Mucosa of rectum (tissue), 2 donors: Measurements from ENCODE around the gene PIGB.
"Not testable (repeated sequence)": the region's sequence is repeated elsewhere in the genome, so short reads cannot be mapped to it uniquely, and the experiment has no call there.

ENCODE experiments used
- H3K27ac ChIP-seq, 2 donors: one replicate each; pipeline ENCODE4 v1.7.0; 2013; ENCODE audit warnings: inconsistent platforms in 2 of 2, low read depth in 2 of 2, low read length in 2 of 2
- H3K27me3 ChIP-seq, 2 donors: one replicate each; pipeline ENCODE4 v1.7.0; 2013; ENCODE audit warnings: low read length in 2 of 2; ENCODE audit not compliant: control insufficient read depth in 2 of 2, insufficient read depth in 2 of 2
- H3K36me3 ChIP-seq, 2 donors: one replicate each; pipeline ENCODE4 v1.7.0; 2013; ENCODE audit warnings: low read length in 2 of 2; ENCODE audit not compliant: control insufficient read depth in 2 of 2, insufficient read depth in 2 of 2
- H3K4me1 ChIP-seq, 2 donors: one replicate each; pipeline ENCODE4 v1.7.0; 2013; ENCODE audit warnings: low read length in 2 of 2, mild to moderate bottlenecking in 1 of 2; ENCODE audit not compliant: control insufficient read depth in 2 of 2, insufficient read depth in 2 of 2
- H3K4me3 ChIP-seq, 2 donors: one replicate each; pipeline ENCODE4 v1.7.0; 2013; ENCODE audit warnings: low read length in 2 of 2
- H3K9ac ChIP-seq, 2 donors: one replicate each; pipeline ENCODE4 v1.7.0; 2013; ENCODE audit warnings: low read length in 2 of 2, low read depth in 1 of 2, mild to moderate bottlenecking in 1 of 2
- H3K9me3 ChIP-seq, 2 donors: one replicate each; pipeline ENCODE4 v1.7.0; 2013; ENCODE audit warnings: low read length in 2 of 2; ENCODE audit not compliant: control insufficient read depth in 2 of 2
- donor health status: healthy.
- donor health status: Normal muscosa, but diverticular disease.

The PIGB gene

GRCh38 chr15:55318588-55319494 lies at the start of gene PIGB, which contains the start of gene PIGBOS1:
PIGB (plus strand) TSS chr15:55319222; CDS start chr15:55319251, 29 bp downstream.
PIGBOS1 (minus strand) TSS chr15:55319123; CDS start chr15:55317792, 1,331 bp downstream.
- Histone ChIP-seq H3K27ac (peak within 1 kb of the TSS; percentile 86 to 89), H3K4me1 (peaks cover 2 to 4% of the 10 kb centered on the region in 2 donors)

GRCh38 chr15:55270291-55270690 lies 48.7 kb upstream of the PIGB start:
- H3K27me3 ChIP-seq: no peaks in the 10 kb centered on the region
- H3K27ac ChIP-seq: no peak overlapping the region

More at GRCh38 chr15:55318588-55319494, at the start of gene PIGB, which contains the start of gene PIGBOS1:
- Histone ChIP-seq H3K36me3 (no peaks in the 10 kb centered on the region), H3K4me3 (peak within 1 kb of the TSS; percentile 98 to 99), H3K27me3 (no peaks in the 10 kb centered on the region), H3K9me3 (no peaks in the 10 kb centered on the region), H3K9ac (peak within 1 kb of the TSS; percentile 84 to 94)

GRCh38 chr15:55276324-55276723 lies 42.7 kb upstream of the PIGB start:
- H3K4me3 ChIP-seq: no peak overlapping the region

More at GRCh38 chr15:55270291-55270690, 48.7 kb upstream of the PIGB start:
- no peak overlapping the region for H3K4me3 ChIP-seq
- H3K36me3 ChIP-seq: peaks cover 0 to 3% of the 10 kb centered on the region in 2 donors
- no peak overlapping the region for H3K9ac ChIP-seq
- no peaks in the 10 kb centered on the region for H3K9me3 ChIP-seq
- peaks cover 0 to 3% of the 10 kb centered on the region in 2 donors for H3K4me1 ChIP-seq

GRCh38 chr15:55277116-55277564 lies 41.9 kb upstream of the PIGB start:
- Histone ChIP-seq H3K9ac (peak overlapping the region in 1 of 2 donors; percentile 24), H3K9me3 (no peaks in the 10 kb centered on the region), H3K4me3 (no peak overlapping the region), H3K27me3 (no peaks in the 10 kb centered on the region), H3K36me3 (no peaks in the 10 kb centered on the region), H3K4me1 (peaks cover 3 to 5% of the 10 kb centered on the region in 2 donors), H3K27ac (peak overlapping the region; percentile 3 to 74)

More at GRCh38 chr15:55276324-55276723, 42.7 kb upstream of the PIGB start:
- Histone ChIP-seq H3K4me1 (peaks cover 3 to 5% of the 10 kb centered on the region in 2 donors), H3K9ac (no peak overlapping the region), H3K9me3 (no peaks in the 10 kb centered on the region), H3K27me3 (no peaks in the 10 kb centered on the region), H3K36me3 (no peaks in the 10 kb centered on the region), H3K27ac (no peak overlapping the region)

GRCh38 chr15:55277715-55278114 lies 41.3 kb upstream of the PIGB start:
- Histone ChIP-seq H3K4me3 (peak overlapping the region in 1 of 2 donors; percentile 1), H3K27me3 (no peaks in the 10 kb centered on the region), H3K36me3 (no peaks in the 10 kb centered on the region), H3K9ac (no peak overlapping the region), H3K4me1 (peaks cover 1 to 5% of the 10 kb centered on the region in 2 donors), H3K9me3 (no peaks in the 10 kb centered on the region), H3K27ac (peak overlapping the region; percentile 3 to 74)

- Histone ChIP-seq H3K9ac (no peak overlapping the region), H3K4me1 (peaks cover 0 to 5% of the 10 kb centered on the region in 2 donors), H3K36me3 (no peaks in the 10 kb centered on the region), H3K27me3 (no peaks in the 10 kb centered on the region), H3K4me3 (no peak overlapping the region), H3K27ac (peak overlapping the region; percentile 42 to 56), H3K9me3 (no peaks in the 10 kb centered on the region)
These were observed 39.8 kb upstream of the PIGB start for GRCh38 chr15:55279100-55279745.

- H3K9ac ChIP-seq: no peak overlapping the region
- no peaks in the 10 kb centered on the region for H3K9me3 ChIP-seq
- H3K27ac ChIP-seq: peak overlapping the region; percentile 42 to 56
- H3K4me1 ChIP-seq: peaks cover 0 to 5% of the 10 kb centered on the region in 2 donors
- no peaks in the 10 kb centered on the region for H3K27me3 ChIP-seq
- H3K36me3 ChIP-seq: no peaks in the 10 kb centered on the region
- H3K4me3 ChIP-seq: no peak overlapping the region
These were observed 39.2 kb upstream of the PIGB start for GRCh38 chr15:55279746-55280351.

- not testable (repeated sequence) for H3K27me3 ChIP-seq, H3K4me3 ChIP-seq, H3K9me3 ChIP-seq, H3K9ac ChIP-seq, H3K36me3 ChIP-seq, H3K4me1 ChIP-seq, H3K27ac ChIP-seq
These were observed 38.4 kb upstream of the PIGB start for GRCh38 chr15:55280589-55280988.

- Histone ChIP-seq H3K27ac (peak overlapping the region in 1 of 2 donors; percentile 2), H3K4me3 (no peak overlapping the region), H3K36me3 (no peaks in the 10 kb centered on the region), H3K27me3 (no peaks in the 10 kb centered on the region), H3K9me3 (no peaks in the 10 kb centered on the region), H3K4me1 (peaks cover 2 to 5% of the 10 kb centered on the region in 2 donors), H3K9ac (no peak overlapping the region)
These were observed 37.3 kb upstream of the PIGB start for GRCh38 chr15:55281517-55282228.
